GM12865 (cell line): ENCODE data around the gene FOXN1.

Source experiments
- DNase-seq: peaks from one replicate; pipeline ENCODE4 v3.0.0; 2010; ENCODE audit warnings: low read depth
- H3K4me3 ChIP-seq: 2 replicates; pipeline ENCODE4 v1.5.1; 2011; ENCODE audit warnings: mild to moderate bottlenecking, low read depth, low read length, control low read depth
- CTCF ChIP-seq: IDR thresholded peaks from 2 replicates; pipeline ENCODE4 v1.5.1; 2011; ENCODE audit warnings: low read length, control low read depth, low read depth, inconsistent platforms; ENCODE audit not compliant: insufficient read depth; ENCODE audit errors: missing control alignments

FOXN1 gene

DNA sequence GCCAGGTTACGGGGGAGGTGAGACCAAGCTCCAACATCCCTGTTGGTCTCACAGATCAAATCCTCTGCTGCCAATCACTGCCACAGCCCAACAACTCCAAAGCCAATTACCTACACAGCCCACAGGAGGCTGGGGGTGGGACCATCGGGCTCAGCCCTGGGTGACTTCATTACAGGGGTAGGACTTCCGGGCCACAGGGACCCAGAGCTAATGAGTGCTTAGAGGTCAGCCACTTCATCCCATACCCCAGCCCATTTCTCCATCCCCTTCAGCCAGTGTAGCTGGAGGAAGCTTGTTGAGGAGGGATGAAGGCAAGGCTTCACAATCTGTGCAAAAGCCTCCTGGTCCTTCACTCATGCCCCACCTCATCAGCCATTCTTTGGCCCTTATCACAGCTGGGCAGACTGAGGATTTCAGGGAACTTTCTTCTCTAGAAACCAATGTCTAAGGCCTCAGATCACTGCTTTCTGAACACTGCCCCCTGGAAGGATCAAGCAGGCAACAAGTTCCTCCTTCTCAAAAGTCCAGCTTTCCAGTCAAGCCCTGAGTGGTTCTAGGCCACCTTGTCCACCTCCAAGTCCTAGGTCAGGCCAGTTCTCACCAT lies 5.8 kb downstream of the FOXN1 start:
- TF ChIP-seq CTCF, result no peak
- no peak for DNase-seq

DNA sequence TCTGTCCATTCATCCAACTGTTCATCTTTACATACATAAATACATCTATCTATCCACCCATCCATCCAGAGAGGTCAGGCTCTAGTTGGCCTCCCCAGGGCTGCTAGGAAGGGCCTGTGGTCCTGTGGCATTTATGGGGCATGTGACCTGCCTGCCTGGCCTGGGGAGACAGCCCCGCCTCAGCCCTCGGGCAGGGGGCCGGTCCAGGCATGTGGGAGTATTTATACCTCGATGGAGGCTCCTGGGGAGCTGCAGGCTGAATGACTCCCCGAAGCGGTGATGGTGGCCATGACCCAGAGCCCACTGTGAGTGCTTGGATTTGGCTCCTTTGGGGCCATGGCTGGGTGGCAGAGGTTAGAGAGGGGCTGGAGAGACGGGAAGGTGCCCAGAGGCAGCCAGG lies 7.3 kb downstream of the FOXN1 start:
- no peak for TF ChIP-seq CTCF
- DNase-seq, result no peak

More for the DNA sequence above, 5.8 kb downstream of the FOXN1 start:
- H3K4me3 ChIP-seq, result no peak overlapping the region

DNA sequence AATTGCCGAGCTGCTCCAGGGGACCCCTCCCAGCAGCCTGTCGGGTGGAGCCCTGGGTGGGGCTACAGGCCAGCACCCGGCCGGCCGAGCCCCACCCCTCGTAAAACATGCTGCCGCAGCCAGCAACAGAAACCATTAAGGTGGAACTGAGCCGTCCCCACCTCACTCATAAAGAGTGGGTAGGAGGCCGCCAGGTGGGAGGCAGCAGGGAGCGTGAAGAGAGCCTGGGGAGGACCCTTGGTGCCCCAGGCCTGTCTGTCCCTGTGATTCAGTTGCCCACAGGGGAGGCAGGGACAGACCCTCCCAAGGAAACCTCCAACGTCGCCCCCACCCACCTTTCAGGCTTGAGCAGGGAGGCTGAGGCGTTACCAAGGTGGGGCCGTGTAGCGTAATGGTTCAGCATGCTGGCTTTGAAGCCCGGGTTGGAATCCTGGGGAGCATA lies 8.4 kb downstream of the FOXN1 start:
- DNase-seq, result no peak
- no peak overlapping the region for H3K4me3 ChIP-seq
- TF ChIP-seq CTCF, result no peak

More for the DNA sequence above, 7.3 kb downstream of the FOXN1 start:
- H3K4me3 ChIP-seq, result no peak overlapping the region

DNA sequence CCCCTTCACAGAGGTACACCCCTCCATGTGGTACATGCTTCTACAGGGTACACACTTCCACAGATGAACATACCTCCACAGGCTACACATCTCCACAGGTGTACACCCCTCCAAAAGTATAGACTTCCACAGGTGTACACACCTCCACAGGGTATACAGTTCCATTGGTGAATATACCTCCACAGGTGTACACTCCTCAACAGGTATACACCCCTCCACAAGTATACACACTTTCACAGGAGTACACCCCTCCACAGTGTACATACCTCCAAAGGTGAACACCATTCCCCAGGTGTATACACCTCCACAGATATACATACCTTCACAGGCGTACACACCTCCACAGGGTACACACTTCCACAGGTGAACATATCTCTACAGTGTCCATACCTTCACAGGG lies 9.4 kb downstream of the FOXN1 start:
- no peak for TF ChIP-seq CTCF
- no peak overlapping the region for H3K4me3 ChIP-seq
- DNase-seq, result no peak

GRCh38 chr17:28518132-28518531 lies 12.0 kb downstream of the FOXN1 start:
- DNase-seq, result no peak
- H3K4me3 ChIP-seq, result no peak overlapping the region
- TF ChIP-seq CTCF, result no peak

DNA sequence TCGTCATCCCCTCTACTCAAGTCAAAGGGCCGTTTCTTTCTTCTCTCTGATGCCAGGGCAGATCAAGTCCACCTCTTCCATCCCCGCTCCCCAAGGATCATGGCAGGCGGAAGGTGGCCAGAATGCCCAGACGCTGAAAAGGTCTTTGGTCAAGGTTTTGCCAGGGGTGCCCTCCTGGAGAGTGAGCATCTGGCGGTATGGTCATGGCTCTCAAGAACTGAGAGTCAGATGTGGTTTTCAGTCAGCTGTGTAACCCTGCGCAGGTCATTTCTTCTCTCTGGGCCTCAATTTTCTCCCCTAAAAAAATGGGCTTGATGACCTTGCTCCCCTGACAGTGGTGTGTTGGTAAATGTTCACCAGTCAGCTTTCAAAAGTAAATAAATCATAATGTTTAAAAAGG lies 12.4 kb downstream of the FOXN1 start:
- no peak for TF ChIP-seq CTCF
- H3K4me3 ChIP-seq, result no peak overlapping the region
- DNase-seq, result no peak

GRCh38 chr17:28519236-28519635 lies 13.1 kb downstream of the FOXN1 start:
- DNase-seq, result no peak
- TF ChIP-seq CTCF, result no peak
- H3K4me3 ChIP-seq, result no peak overlapping the region
